A549 (cell line): ENCODE results near the gene AHNAK2. TPM values are rescaled to one million over a fixed set of nuclear protein-coding genes. Genes with fewer than 3 reads are reported as not detected.

Source experiments
- ATAC-seq, 2 experiments: fragments of 200-7000 bp in 1 of 2; fragments of >200 bp in 1 of 2; cut with Nextera tagmentation in 1 of 2; cut with Tn5 transposase in 1 of 2; 3 replicates each; pipeline versions ENCODE4 v1.8.0 to v1.9.1; 2018 to 2020; ENCODE audit warnings: mild to moderate bottlenecking in 1 of 2, moderate library complexity in 1 of 2
- CTCF ChIA-PET: fragments of 300-600 bp; sonication (Branson Sonifier 250); formaldehyde crosslinking; extraction: SDS; loops from one replicate; lab custom pipeline; 2021; ENCODE audit warnings: antibody characterized with exemption, inconsistent platforms; lab: Yijun Ruan, JAX
- POLR2A ChIA-PET: fragments of 350-600 bp; formaldehyde crosslinking; extraction: SDS; loops from one replicate; lab custom pipeline; 2021; ENCODE audit warnings: antibody characterized with exemption, inconsistent platforms; lab: Yijun Ruan, JAX
- DNase-seq, 2 experiments: peaks; one replicate each; pipeline versions ENCODE4 v3.0.0 to v3.0.0-alpha.2; 2011 to 2016; ENCODE audit warnings: low read depth in 1 of 2, low spot score in 1 of 2
- FAIRE-seq: peaks from 2 replicates; lab custom pipeline; 2011; peaks lifted over from hg19 to GRCh38; lab: Jason Lieb, UNC
- H3K27ac ChIP-seq, 2 experiments: fragments of >200 bp; sonication (Bioruptor Twin); formaldehyde crosslinking; 3 replicates each; pipeline ENCODE4 v1.5.1; 2016 to 2017
- H3K4me1 ChIP-seq: fragments of >200 bp; sonication (Bioruptor Twin); formaldehyde crosslinking; 3 replicates; pipeline ENCODE4 v1.6.1; 2016
- H3K4me2 ChIP-seq: fragments of >200 bp; sonication (Bioruptor Twin); formaldehyde crosslinking; 3 replicates; pipeline ENCODE4 v1.6.1; 2016
- H3K4me3 ChIP-seq: fragments of >200 bp; sonication (Bioruptor Twin); formaldehyde crosslinking; 3 replicates; pipeline ENCODE4 v1.5.1; 2016
- H3K9me3 ChIP-seq: fragments of >200 bp; sonication (Bioruptor Twin); formaldehyde crosslinking; 3 replicates; pipeline ENCODE4 v1.6.1; 2016
- BHLHE40 ChIP-seq: IDR thresholded peaks from 2 replicates; pipeline ENCODE4 v1.6.1; 2012; ENCODE audit warnings: low read depth, low read length, inconsistent platforms
- CHD4 ChIP-seq: fragments of 200-600 bp; sonication (generic); IDR thresholded peaks from 2 replicates; pipeline ENCODE4 v1.6.1; 2016; ENCODE audit warnings: antibody characterized with exemption, mild to moderate bottlenecking, borderline replicate concordance
- EHF ChIP-seq: fragments of 250-450 bp; sonication (Bioruptor Pico); IDR thresholded peaks from 2 replicates; pipeline ENCODE4 v1.5.0; 2020; ENCODE audit warnings: mild to moderate bottlenecking
- EP300 ChIP-seq, 2 experiments: fragments of >200 bp; sonication (Bioruptor Twin); formaldehyde crosslinking; IDR thresholded peaks; 2 replicates in 1 of 2; 3 replicates in 1 of 2; pipeline ENCODE4 v1.6.1; 2016 to 2017
- ESRRA ChIP-seq: fragments of 150-350 bp; IDR thresholded peaks from 2 replicates; pipeline ENCODE4 v1.6.1; 2014; ENCODE audit warnings: mild to moderate bottlenecking, low read length, borderline replicate concordance
- FOXS1 ChIP-seq: fragments of 250-450 bp; sonication (Bioruptor Pico); IDR thresholded peaks from 2 replicates; pipeline ENCODE4 v1.5.0; 2020; ENCODE audit warnings: mild to moderate bottlenecking, moderate library complexity
- HDAC2 ChIP-seq: fragments of 200-600 bp; sonication (generic); IDR thresholded peaks from 2 replicates; pipeline ENCODE4 v1.6.1; 2016
- HEYL ChIP-seq: fragments of 250-450 bp; sonication (Bioruptor Pico); IDR thresholded peaks from 2 replicates; pipeline ENCODE4 v1.8.0; 2021; ENCODE audit warnings: mild to moderate bottlenecking, moderate library complexity
- HOXB5 ChIP-seq: fragments of 250-450 bp; sonication (Bioruptor Pico); IDR thresholded peaks from 2 replicates; pipeline ENCODE4 v1.5.0; 2020; ENCODE audit warnings: mild to moderate bottlenecking, moderate library complexity
- JUN ChIP-seq, 2 experiments: fragments of >200 bp; sonication (Bioruptor Twin); formaldehyde crosslinking; IDR thresholded peaks; 2 replicates in 1 of 2; 3 replicates in 1 of 2; pipeline ENCODE4 v1.6.1; 2016 to 2017
- MAFK ChIP-seq: fragments of 450-650 bp; IDR thresholded peaks from 2 replicates; pipeline ENCODE4 v1.6.1; 2014; ENCODE audit not compliant: partially characterized antibody
- MAZ ChIP-seq: fragments of 150-350 bp; IDR thresholded peaks from 2 replicates; pipeline ENCODE4 v1.6.1; 2014; ENCODE audit warnings: antibody characterized with exemption, low read depth, low read length, borderline replicate concordance
- MYC ChIP-seq: IDR thresholded peaks from 2 replicates; pipeline ENCODE4 v1.6.1; 2012; ENCODE audit warnings: mild to moderate bottlenecking, inconsistent platforms, low read length, improper control_type of control experiment, borderline replicate concordance
- PHF8 ChIP-seq: fragments of 200-600 bp; sonication (generic); IDR thresholded peaks from 2 replicates; pipeline ENCODE4 v1.6.1; 2016; ENCODE audit warnings: low read depth, mild to moderate bottlenecking, antibody characterized with exemption, moderate library complexity, borderline replicate concordance
- POLR2AphosphoS2 ChIP-seq: conservative IDR thresholded peaks from 2 replicates; pipeline ENCODE4 v1.6.1; 2012; ENCODE audit warnings: low read length, improper control_type of control experiment, inconsistent platforms
- RCOR1 ChIP-seq: fragments of 150-350 bp; IDR thresholded peaks from 2 replicates; pipeline ENCODE4 v1.6.1; 2014; ENCODE audit warnings: antibody characterized with exemption, low read length, low read depth
- SMC3 ChIP-seq: fragments of >200 bp; sonication (Bioruptor Twin); formaldehyde crosslinking; IDR thresholded peaks from 3 replicates; pipeline ENCODE4 v1.6.1; 2018; ENCODE audit warnings: inconsistent platforms
- TFCP2L1 ChIP-seq: fragments of 250-450 bp; sonication (Bioruptor Pico); IDR thresholded peaks from 2 replicates; pipeline ENCODE4 v1.5.0; 2021; ENCODE audit warnings: mild to moderate bottlenecking
- TP53 ChIP-seq: fragments of 250-450 bp; sonication (Bioruptor Pico); IDR thresholded peaks from 2 replicates; pipeline ENCODE4 v1.5.0; 2021; ENCODE audit warnings: mild to moderate bottlenecking, moderate library complexity
- ZC3H11A ChIP-seq: fragments of 450-650 bp; IDR thresholded peaks from 2 replicates; pipeline ENCODE4 v1.6.1; 2014; ENCODE audit warnings: antibody characterized with exemption, mild to moderate bottlenecking
- ZFP36 ChIP-seq: fragments of 450-650 bp; IDR thresholded peaks from 2 replicates; pipeline ENCODE4 v1.6.1; 2014; ENCODE audit warnings: borderline replicate concordance; ENCODE audit not compliant: partially characterized antibody
- ZNF302 ChIP-seq: fragments of 250-450 bp; sonication (Bioruptor Pico); IDR thresholded peaks from 2 replicates; pipeline ENCODE4 v1.9.0; 2021; ENCODE audit warnings: inconsistent platforms, mild to moderate bottlenecking, moderate library complexity
- WGBS: methylation state at CpG from one replicate; pipeline ENCODE4 v1.1.6; 2017; ENCODE audit errors: missing lambda C conversion rate; 5-methylcytosine and 5-hydroxymethylcytosine counted together
- polyA plus RNA-seq, 4 experiments: library from polyadenylated mRNA; depleted of rRNA in 3 of 4; stranded (reverse); fragments of >200 nt; fragmentation: RNase III in 1 of 4; extraction: RNeasy Plus Mini Kit Qiagen cat#74134 plus additional on column Dnase treatment in 1 of 4; gene quantifications; 2 replicates in 3 of 4; 3 replicates in 1 of 4; pipeline ENCODE4 v1.2.3, GENCODE V29; 2011 to 2017
- TF ChIP-seq, protein P1 (sequence below): fragments of 150-350 bp; IDR thresholded peaks from 2 replicates; pipeline ENCODE4 v1.6.1; 2014; ENCODE audit warnings: low read depth, mild to moderate bottlenecking, low read length
- TF ChIP-seq, protein P2 (sequence below): fragments of >200 bp; sonication (Bioruptor Twin); formaldehyde crosslinking; IDR thresholded peaks from 2 replicates; pipeline ENCODE4 v1.6.1; 2016
- TF ChIP-seq, protein P3 (sequence below): fragments of >200 bp; sonication (Bioruptor Twin); formaldehyde crosslinking; IDR thresholded peaks from 3 replicates; pipeline ENCODE4 v1.6.1; 2016

AHNAK2 gene
- polyA plus RNA-seq, 2 of the 4 experiments (the other 2 are of a cell fraction): 43.3 to 43.7 TPM

DNA sequence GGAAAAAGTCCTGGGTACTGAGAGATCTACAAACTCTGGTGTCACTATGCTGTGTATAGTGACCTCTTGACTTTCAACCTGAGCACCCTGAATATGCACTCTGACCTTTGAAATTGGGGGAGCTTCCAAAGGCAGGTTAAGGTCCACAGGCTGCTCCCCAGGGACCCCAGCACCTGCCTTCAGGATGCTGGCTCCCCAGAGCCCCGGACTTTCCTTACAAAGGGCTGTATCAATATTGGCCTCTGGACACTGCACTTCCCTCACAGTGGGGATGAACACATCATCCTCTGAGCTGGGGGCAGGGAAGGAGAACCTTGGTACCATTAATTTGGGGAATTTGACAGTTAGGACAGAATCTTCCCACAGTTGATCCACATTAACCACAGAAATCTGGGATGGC lies 39.2 kb downstream of the AHNAK2 start:
- ATAC-seq: no peak
- DNase-seq: no peak
- Histone ChIP-seq H3K9me3 (no peaks in the 10 kb centered on the region), H3K4me3 (no peak overlapping the region), H3K4me1 (0 out of 3 replicates have a peak, but pooled peaks cover 1% of the 10 kb centered on the region), H3K4me2 (no peak overlapping the region), H3K27ac (no peak overlapping the region)
- ChIA-PET POLR2A (no interaction called here), CTCF (interaction anchor here (1.2 to 8.8 kb wide), 5 partner anchors 11 to 107 kb away, joined by 4 to 86 read pairs (median 5); partner anchors contain the start of gene PLD4)
- TF ChIP-seq ZNF302 (CRISPR knock-in tag): no peak
- no peak for TF ChIP-seq HOXB5 (CRISPR knock-in tag)
- TF ChIP-seq ESRRA: no peak
- TF ChIP-seq FOXS1 (CRISPR knock-in tag): no peak
- TF ChIP-seq, protein P1, sequence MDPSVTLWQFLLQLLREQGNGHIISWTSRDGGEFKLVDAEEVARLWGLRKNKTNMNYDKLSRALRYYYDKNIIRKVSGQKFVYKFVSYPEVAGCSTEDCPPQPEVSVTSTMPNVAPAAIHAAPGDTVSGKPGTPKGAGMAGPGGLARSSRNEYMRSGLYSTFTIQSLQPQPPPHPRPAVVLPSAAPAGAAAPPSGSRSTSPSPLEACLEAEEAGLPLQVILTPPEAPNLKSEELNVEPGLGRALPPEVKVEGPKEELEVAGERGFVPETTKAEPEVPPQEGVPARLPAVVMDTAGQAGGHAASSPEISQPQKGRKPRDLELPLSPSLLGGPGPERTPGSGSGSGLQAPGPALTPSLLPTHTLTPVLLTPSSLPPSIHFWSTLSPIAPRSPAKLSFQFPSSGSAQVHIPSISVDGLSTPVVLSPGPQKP: no peak
- TF ChIP-seq HDAC2: no peak
- TF ChIP-seq, protein P2, sequence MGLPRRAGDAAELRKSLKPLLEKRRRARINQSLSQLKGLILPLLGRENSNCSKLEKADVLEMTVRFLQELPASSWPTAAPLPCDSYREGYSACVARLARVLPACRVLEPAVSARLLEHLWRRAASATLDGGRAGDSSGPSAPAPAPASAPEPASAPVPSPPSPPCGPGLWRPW: no peak
- no peak for TF ChIP-seq EP300 (IDR thresholded peaks at IDR 0.05)
- no peak for TF ChIP-seq CHD4
- no peak for TF ChIP-seq HEYL
- no peak for TF ChIP-seq POLR2AphosphoS2
- no peak for TF ChIP-seq SMC3
- TF ChIP-seq EHF: no peak
- TF ChIP-seq RCOR1: no peak
- WGBS: 67% methylated on average over 1 of the region's 1 CpG
- no peak for FAIRE-seq

DNA sequence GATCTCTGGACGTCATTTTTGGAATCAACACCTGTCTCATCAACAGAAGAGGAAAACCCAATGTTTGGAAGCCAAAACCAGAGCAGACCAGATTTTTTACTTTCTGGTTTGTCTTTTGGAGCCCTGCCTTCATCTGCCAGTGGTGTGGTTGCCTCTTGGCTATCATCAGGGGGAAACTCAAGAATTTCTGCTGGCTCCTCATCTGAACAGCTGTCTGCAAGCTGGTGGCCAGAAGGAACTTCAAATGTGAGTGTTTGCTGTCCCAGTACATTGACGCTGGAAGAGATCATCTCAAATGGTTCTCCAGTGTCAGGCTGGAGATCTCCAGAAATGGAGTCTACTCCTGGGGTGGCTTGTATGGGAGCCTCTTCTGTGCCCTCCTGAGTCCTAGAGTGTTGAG lies 39.7 kb downstream of the AHNAK2 start:
- no peak for ATAC-seq
- no peak for DNase-seq
- TF ChIP-seq ESRRA (no peak), JUN (IDR thresholded peaks at IDR 0.05) (no peak), EP300 (IDR thresholded peaks at IDR 0.05) (no peak)
- H3K9me3 ChIP-seq: no peaks in the 10 kb centered on the region
- no peak overlapping the region for H3K27ac ChIP-seq
- H3K4me3 ChIP-seq: no peak overlapping the region
- CTCF ChIA-PET: interaction anchor here (1.1 to 8.8 kb wide), 3 partner anchors 17 to 108 kb away, joined by 4 to 86 read pairs (median 50); no protein-coding TSS in a partner anchor
- POLR2A ChIA-PET: no interaction called here
- H3K4me2 ChIP-seq: no peak overlapping the region
- H3K4me1 ChIP-seq: 0 out of 3 replicates have a peak, but pooled peaks cover 3% of the 10 kb centered on the region
- FAIRE-seq: no peak
- WGBS: 86% methylated on average over 2 of the region's 2 CpGs

DNA sequence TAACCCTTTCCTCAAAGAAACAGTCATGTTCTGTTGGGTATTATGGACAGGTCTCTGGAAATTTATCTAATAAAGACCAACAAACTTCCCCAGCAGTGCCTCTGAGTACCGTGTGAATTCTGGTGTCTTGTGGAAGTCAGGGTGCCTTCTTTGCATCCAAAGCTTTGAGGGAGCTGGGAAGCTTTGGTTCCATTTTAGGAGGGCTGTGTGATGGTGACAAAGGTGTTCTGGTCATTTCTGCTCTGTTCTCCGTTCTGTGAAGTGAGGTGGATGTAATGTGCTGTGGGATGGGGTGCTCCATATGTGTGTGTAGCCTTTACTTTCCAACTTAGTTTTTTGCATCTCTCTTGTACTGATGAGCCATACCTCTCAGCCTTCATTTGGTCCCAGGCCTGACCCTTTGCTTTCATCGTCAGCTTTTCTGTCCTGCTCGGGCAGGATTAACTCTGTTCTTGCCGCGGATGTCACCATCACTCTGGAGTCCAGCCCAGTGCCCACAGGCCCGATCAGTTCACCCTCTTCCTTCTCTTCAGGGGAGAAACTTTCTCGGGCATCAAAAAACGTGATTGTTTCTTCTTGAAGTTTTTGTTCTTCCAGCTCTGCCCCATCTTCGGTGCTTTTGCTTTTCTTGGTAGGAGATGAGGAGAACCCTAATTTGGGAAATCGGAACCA lies 40.3 kb downstream of the AHNAK2 start:
- POLR2A ChIA-PET: interaction anchor here (1.8 kb wide), 1 partner anchor 33 kb away, joined by 5 read pairs; no protein-coding TSS in a partner anchor
- ATAC-seq (no peak), FAIRE-seq (no peak)

More for the DNA sequence above, 40.3 kb downstream of the AHNAK2 start:
- no peak for DNase-seq
- CTCF ChIA-PET: interaction anchor here (0.6 to 8.8 kb wide), 7 partner anchors 14 to 248 kb away, joined by 3 to 86 read pairs (median 5); no protein-coding TSS in a partner anchor
- whole genome bisulfite sequencing: 84% methylated on average over 11 of the region's 11 CpGs
- TF ChIP-seq TP53 (CRISPR knock-in tag) (no peak), MYC (no peak), HOXB5 (CRISPR knock-in tag) (no peak), PHF8 (no peak), POLR2AphosphoS2 (no peak), ZFP36 (no peak), BHLHE40 (no peak), ZC3H11A (no peak), MAZ (no peak), MAFK (no peak), FOXS1 (CRISPR knock-in tag) (no peak), TFCP2L1 (CRISPR knock-in tag) (no peak)
- TF ChIP-seq, protein P2: no peak
- TF ChIP-seq, protein P3, sequence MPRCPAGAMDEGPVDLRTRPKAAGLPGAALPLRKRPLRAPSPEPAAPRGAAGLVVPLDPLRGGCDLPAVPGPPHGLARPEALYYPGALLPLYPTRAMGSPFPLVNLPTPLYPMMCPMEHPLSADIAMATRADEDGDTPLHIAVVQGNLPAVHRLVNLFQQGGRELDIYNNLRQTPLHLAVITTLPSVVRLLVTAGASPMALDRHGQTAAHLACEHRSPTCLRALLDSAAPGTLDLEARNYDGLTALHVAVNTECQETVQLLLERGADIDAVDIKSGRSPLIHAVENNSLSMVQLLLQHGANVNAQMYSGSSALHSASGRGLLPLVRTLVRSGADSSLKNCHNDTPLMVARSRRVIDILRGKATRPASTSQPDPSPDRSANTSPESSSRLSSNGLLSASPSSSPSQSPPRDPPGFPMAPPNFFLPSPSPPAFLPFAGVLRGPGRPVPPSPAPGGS: no peak
- TF ChIP-seq, all 56 proteins: peak for 0
- Histone ChIP-seq H3K27ac (no peak overlapping the region), H3K4me3 (no peak overlapping the region), H3K4me1 (peaks cover 5% of the 10 kb centered on the region; the same call in 1 of the 3 replicates), H3K4me2 (no peak overlapping the region), H3K9me3 (no peaks in the 10 kb centered on the region)
